GM10248 (cell line): ENCODE measurements around the gene BBS4.
"Not testable (repeated sequence)": the region's sequence is repeated elsewhere in the genome, so short reads cannot be mapped to it uniquely, and the experiment has no call there.

ENCODE experiments used
- CTCF ChIA-PET: fragments of 300-600 bp; sonication (Branson Sonifier 250); formaldehyde crosslinking; extraction: SDS; loops from one replicate; lab custom pipeline; 2021; ENCODE audit warnings: antibody characterized with exemption; lab: Yijun Ruan, JAX
- POLR2A ChIA-PET: fragments of 350-650 bp; sonication (Branson Sonifier 250); formaldehyde crosslinking; extraction: SDS; loops from one replicate; lab custom pipeline; 2020; ENCODE audit warnings: antibody characterized with exemption; lab: Yijun Ruan, JAX
- DNase-seq: peaks from one replicate; pipeline ENCODE4 v3.0.0; 2012; ENCODE audit errors: extremely low spot score
- CTCF ChIP-seq: IDR thresholded peaks from 2 replicates; pipeline ENCODE4 v1.5.1; 2012; ENCODE audit warnings: mild to moderate bottlenecking, low read depth; ENCODE audit errors: extremely low read depth, missing control alignments, control extremely low read depth

Gene BBS4

GRCh38 chr15:72724028-72724427, 38.0 kb downstream of the BBS4 start:
- no peak for TF ChIP-seq CTCF
- ChIA-PET POLR2A (no interaction called here), CTCF (interaction anchor here (0.6 to 6.0 kb wide), 9 partner anchors 12 to 517 kb away, joined by 3 to 44 read pairs (median 3); no protein-coding TSS in a partner anchor)
- DNase-seq: no peak

- no peak for TF ChIP-seq CTCF
- ChIA-PET CTCF (interaction anchor here (0.7 to 1.4 kb wide), 3 partner anchors 9 to 353 kb away, joined by 3 to 5 read pairs (median 5); no protein-coding TSS in a partner anchor), POLR2A (no interaction called here)
- no peak for DNase-seq
Measured at GRCh38 chr15:72725446-72725845, 39.4 kb downstream of the BBS4 start.

GRCh38 chr15:72725851-72726250, 39.8 kb downstream of the BBS4 start:
- DNase-seq, POLR2A ChIA-PET: not testable (repeated sequence)
- CTCF ChIA-PET: interaction anchor here (1.1 to 1.8 kb wide), 2 partner anchors 10 to 126 kb away, joined by 3 read pairs; no protein-coding TSS in a partner anchor

- POLR2A ChIA-PET: no interaction called here
- TF ChIP-seq CTCF: no peak
- no peak for DNase-seq
- CTCF ChIA-PET: interaction anchor here (0.9 to 1.8 kb wide), 3 partner anchors 8 to 127 kb away, joined by 3 to 4 read pairs (median 3); no protein-coding TSS in a partner anchor
Measured at GRCh38 chr15:72727154-72727553, 41.1 kb downstream of the BBS4 start.

GRCh38 chr15:72728249-72728648, 42.2 kb downstream of the BBS4 start:
- POLR2A ChIA-PET, DNase-seq: not testable (repeated sequence)
- CTCF ChIA-PET: interaction anchor here (0.8 to 4.0 kb wide), 4 partner anchors 9 to 23 kb away, joined by 3 to 19 read pairs (median 4); no protein-coding TSS in a partner anchor

- CTCF ChIA-PET: interaction anchor here (1.0 to 4.0 kb wide), 4 partner anchors 10 to 23 kb away, joined by 3 to 19 read pairs (median 4); no protein-coding TSS in a partner anchor
- POLR2A ChIA-PET: no interaction called here
- no peak for DNase-seq
- TF ChIP-seq CTCF: no peak
Measured at GRCh38 chr15:72728821-72729220, 42.8 kb downstream of the BBS4 start.

- no peak for DNase-seq
- ChIA-PET CTCF (interaction anchor here (4.0 to 6.9 kb wide), 2 partner anchors 10 to 13 kb away, joined by 19 to 74 read pairs; no protein-coding TSS in a partner anchor), POLR2A (no interaction called here)
- TF ChIP-seq CTCF: no peak
Measured at GRCh38 chr15:72732086-72732485, 46.1 kb downstream of the BBS4 start.
